HG03060 (cell line): Measurements from ENCODE around the gene NELFCD.
"Not testable (repeated sequence)": the region's sequence is repeated elsewhere in the genome, so short reads cannot be mapped to it uniquely, and the experiment has no call there.

Experiments used
- ATAC-seq: cut with Tn5 transposase; IDR thresholded peaks from one replicate; pipeline ENCODE4 v1.9.1; 2021; ENCODE audit warnings: low read depth, moderate number of reproducible peaks; ENCODE audit not compliant: unreplicated experiment

The NELFCD gene

DNA sequence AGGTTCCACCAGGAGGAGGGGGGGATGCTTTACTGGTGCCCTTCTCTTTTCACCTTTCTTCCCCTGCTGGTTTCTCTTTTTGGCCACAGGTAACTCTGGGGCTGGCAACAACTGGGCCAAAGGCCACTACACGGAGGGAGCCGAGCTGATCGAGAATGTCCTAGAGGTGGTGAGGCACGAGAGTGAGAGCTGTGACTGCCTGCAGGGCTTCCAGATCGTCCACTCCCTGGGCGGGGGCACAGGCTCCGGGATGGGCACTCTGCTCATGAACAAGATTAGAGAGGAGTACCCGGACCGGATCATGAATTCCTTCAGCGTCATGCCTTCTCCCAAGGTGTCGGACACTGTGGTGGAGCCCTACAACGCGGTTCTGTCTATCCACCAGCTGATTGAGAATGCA is 42.6 kb downstream of the NELFCD start:
- no peak for ATAC-seq

DNA sequence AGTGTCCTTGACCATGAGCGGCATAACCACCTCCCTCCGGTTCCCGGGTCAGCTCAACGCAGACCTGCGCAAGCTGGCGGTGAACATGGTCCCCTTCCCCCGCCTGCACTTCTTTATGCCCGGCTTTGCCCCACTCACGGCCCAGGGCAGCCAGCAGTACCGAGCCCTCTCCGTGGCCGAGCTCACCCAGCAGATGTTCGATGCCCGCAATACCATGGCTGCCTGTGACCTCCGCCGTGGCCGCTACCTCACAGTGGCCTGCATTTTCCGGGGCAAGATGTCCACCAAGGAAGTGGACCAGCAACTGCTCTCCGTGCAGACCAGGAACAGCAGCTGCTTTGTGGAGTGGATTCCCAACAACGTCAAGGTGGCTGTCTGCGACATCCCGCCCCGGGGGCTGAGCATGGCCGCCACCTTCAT is 43.1 kb downstream of the NELFCD start:
- no peak for ATAC-seq

DNA sequence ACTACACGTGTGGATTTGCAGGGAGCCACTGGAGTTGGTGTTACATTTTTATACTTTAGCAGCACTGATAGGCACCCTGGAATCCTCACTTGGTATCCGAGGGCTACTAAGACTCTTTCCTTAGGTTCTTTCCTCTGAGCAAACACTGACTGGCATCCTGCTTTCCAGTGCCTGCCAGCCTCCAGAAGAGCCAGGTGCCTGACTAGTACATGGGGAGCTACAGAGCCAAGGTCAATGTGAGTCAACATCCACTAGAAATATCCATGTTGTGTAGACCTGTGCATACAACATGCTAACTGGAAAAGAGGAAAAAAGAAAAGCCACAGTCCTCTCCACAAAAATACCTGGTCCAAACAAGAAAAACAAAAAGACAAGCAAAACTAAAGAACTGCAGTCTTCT is 44.0 kb downstream of the NELFCD start:
- ATAC-seq = no peak

DNA sequence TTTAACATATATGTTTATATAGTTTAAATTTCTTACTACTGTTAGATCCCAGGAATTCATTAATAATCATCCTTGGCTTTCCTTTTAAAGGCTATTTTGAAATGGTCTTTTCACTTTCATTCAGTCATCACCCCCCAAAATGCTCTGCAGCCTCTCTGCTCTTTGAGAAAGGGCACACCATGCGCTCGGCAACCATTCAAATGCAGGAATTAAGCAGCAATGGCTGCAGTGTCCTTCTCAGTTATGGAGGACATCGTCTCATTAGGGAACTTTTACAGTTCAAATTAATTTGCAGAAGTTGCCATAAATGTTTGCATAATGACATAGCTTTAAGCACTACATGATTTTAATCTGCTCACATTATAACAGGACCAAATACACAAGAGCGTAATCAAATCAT is 44.5 kb downstream of the NELFCD start:
- ATAC-seq = no peak

DNA sequence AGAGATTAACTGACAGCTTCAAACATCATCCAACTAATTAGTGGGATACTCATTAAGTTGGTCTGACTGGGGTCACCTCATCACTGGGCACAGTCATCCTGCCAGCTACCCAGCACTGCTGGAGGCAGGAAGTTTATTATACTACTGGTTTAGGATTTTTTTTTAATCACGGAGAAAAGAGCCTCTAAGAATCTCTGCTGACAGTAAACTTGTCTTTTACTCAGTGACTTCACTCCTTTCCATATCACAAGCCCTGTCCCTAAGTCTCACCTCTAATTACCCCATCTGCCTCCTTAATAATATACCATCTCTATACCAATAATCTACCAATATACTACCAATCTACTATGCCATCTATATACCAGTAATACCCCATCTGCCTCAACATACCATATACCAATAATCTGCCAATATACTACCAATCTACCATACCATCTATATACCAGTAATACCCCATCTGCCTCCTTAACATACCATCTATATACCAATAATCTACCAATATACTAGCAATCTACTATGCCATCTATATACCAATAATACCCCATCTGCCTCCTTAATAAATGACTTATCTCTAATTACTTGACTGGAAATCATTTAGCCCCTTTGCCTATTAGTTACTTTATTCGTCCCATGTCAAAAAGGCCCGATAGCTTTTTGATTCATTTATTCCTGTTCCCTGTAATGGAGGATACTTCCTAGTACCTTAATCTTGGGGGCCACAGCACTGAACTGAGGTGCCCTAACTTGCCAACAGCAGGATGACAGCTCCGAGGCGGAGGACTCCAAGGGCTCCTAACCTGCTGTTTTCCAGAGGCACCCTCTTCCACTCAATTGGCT is 46.1 kb downstream of the NELFCD start:
- no peak for ATAC-seq

DNA sequence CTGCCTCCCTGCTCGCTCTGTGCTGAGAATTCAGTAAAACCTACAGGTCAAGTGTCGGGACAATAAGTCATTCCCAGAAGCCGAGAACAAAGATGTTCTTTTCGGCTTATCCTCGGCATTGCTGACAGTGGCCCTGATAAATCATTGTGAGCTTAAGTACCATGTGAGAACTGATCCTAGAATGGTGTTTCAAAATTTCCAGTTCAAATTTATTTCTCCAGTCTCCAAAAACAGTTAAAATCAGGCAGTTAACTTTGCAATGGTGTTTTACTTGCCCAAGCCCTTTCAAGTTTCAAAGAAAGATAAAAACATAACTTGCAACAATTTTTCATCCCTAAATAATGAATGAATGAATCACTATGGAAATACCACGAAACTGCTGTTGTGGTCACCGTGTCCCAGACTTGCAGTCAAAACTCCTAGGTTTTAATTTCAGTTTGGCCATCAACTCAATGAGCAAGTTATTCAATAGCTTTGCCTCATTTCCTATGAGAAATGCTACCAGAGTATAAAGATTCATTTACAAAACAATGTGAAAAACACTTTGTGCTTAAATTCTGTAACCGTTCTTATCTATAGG is 46.8 kb downstream of the NELFCD start:
- no peak for ATAC-seq

DNA sequence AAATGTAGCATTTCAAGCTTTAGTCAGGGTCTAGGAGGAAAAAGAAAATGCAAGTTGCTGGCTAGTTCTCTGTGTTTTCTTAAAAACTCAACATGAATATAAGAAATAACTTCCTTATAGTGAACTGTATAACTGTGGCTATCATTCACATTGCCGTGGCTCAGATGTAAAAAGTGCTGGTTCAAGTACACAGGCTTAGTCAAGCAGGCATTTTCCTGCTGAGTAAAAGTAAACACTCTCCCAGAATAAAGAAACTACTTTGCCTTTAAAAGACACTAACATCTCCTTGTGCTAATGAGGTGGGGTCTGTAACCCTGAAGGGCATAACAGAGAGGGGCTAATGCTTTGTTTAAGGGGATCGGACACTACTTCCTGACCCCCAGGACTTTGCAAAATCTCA is 47.8 kb downstream of the NELFCD start:
- ATAC-seq = no peak

DNA sequence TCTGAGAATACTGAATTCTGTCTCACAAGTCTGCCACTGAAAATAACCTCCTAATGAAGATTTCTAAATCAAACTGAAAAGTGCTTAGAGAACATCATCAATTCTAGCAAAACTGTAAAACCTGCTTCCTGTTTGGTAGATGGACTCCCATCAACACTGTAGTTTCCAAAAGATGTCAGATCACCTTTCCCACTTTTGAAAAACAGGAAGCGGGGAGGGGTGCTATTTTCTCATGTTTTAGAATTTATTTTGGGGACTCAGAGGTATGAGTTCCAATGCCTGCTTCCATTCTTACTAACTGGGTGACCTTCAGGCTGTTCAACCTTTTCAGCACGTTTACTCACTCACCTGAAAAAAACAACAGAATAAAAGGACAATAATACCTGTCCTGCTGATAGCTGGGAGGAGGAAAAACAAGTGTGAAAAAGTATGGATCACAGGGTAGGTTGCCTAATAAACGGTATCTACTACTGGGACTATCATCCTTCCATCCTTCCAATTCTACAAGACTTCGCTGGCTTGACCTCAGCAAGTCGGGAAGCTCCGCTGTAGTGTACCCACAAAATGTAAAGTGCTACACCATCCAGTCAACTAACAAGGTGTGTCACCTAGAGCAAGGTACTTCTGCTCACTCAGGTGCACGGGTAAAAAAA is 50.0 kb downstream of the NELFCD start:
- no peak for ATAC-seq

DNA sequence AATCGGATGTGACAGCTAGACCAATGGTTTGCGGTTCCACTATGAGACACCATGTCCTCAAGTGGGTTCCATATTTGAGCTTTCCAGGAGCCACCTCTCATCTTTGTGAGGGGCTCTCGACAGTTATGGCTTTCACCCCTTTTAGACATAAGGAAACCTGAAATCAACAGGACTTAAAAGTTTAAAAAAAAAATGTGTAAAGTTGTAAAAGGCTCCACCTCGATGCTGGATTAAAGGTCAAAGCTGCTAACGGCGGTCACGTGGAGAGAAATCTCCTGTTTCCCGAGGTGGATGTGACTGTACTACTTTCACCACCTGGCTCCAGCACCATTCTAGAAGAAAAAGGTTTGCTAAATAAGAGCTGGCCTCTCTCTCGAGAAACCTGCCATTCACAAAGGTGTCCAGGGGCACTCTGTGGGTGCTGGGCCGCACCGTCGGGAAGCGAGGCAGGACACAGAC is 50.5 kb downstream of the NELFCD start:
- ATAC-seq = no peak

DNA sequence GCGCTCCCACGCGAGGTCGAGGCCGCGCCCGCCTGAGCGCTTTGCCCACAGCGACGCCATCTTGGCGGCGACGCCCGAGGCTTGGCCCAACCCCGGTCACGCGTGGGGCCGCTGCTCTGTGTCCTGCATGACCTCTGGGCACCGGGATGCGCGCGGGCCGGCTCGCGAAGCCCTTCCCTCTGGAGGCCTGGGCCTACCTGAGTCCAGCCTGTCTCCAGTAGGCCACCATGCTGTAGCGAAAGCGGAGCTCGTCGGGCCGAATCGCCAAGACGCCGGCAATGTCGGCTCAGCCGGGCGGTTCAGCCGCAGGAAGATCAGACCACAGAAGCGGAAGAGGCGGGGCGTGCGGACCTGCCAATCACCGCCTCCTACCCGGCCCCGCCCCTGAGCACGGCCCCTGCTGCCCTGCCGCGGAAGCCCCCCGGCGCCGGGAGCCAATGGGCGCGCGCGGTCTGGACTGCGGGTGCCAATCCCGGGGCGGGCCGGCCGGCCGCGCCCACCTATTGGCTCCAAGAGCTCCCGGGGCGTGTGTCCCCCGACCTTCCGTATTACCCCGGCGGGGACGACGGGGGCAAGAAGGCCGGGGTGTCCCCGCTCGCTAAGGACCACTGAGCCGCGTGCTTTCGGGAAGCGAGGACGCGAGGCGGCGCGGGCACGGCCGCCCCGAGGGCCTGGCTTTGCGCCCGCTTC is 51.1 kb downstream of the NELFCD start, which contains the start of gene ATP5F1E:
TSS of gene ATP5F1E (minus strand) at position 313 of the 690 bp plus-strand sequence. CDS start at position 229, 84 bp downstream.
- no peak for ATAC-seq

DNA sequence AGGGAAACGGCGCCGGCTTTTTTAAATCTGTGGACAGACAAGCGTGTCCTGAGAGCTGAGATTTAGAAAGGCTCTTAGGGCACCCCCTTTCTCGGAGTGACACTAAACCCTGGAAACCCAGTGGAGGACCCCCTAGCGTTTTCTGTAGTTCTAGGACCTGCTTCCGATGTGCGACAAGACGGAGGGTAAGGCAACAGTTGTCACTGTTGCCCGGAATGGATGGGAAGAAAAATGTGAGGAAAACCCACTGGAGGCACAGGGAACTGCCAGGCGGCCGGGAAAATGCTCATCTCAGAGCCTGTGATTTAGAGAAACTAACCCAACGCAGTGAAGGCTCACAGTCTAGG is 51.6 kb downstream of the NELFCD start:
- no peak for ATAC-seq

DNA sequence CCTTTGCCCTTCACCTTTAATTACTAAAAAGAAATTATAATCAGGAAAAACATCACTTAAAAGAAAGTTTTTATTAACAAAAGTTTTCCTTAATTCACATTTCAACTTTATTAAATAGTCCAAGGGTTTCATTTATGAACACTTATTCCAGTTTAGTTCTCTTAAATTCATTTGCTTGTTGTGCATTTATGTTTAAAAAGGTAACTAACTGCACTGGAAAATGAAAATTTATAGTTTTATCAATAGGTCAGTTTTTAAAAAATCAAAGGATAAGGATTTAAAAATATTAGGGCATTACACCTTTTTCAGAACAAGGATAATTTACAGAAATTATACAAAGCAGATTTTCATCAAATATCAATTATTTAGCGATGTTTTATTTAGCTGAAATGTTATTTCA is 52.0 kb downstream of the NELFCD start:
- no peak for ATAC-seq

DNA sequence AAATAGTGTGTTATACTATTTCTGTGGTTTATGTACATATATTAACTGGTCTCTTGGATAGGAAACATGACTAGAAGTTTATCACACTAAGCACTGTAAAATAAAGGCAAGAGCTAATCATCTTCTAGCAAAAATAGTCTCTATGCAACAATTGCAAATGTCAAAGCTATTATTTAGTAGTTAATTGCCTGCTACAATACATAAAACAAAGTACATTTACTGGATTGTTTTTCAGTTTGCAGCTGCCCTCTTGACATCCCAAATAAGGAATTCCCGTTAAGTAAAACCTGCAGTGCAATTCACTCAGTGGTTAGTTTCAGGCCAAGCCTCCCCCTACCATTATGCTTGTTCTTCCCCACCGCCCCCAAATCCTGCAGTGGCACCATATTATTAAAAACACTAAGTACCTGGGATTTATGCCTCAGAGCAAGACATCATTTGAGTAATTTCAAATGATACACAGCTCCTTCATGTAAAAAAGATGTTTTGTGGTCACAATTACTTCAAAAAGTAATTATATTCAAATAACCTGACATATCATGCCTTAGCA is 52.6 kb downstream of the NELFCD start:
- no peak for ATAC-seq

DNA sequence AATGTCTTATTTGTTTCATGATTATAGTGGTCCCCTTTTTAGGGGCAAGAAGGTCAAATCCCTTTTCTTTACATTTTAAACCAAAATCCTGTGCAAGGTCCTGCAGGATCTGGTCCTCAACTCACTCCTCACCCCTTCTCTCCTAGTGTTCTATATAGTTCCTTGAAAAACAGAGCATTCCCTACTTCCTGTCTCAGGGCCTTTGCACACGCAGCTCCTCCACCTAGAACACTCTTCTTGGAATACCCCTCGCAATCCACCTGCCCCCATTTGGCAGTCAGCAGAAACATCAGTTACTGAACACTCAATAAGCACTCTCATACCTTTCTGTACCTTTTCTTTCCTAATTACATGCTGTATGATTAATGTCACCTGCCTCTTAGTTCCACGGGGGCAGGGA is 54.3 kb downstream of the NELFCD start:
- no peak for ATAC-seq

DNA sequence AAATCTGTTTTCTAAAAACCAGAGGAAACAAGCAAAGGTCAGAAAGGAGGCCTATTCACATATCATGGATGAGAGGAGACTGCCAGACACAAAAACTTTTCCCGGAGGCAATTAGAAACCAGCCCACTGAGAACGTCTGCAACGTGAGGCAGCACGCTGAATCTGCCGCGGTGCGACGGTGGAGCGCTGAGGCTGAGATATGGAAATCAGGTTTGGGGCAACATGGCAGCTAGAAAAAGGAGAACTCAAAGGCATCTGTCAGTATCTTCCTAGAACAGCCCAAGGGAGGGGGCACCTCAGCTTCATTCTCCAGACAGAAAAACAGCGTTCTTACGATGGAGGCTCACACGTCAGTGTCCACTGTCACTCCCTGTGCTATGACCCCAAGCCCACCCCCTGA is 56.3 kb downstream of the NELFCD start:
- no peak for ATAC-seq

DNA sequence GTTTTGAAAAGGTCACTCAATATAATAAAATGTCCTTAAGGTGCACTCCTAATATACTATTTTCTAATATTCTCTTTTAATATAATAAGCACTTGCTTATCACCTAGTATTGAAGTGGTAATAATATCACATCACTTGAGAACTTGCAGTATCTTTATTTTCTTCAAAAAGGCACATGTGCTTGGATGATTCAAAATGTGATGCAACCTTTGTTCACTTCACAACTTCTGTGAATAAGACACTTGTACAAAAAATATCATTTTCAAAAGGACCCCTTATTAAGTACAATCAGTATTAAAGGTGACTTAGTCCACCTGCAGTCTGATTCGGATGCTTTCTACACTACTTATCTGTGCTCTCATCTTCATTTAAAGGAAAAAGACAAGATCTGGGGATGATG is 58.2 kb downstream of the NELFCD start:
- no peak for ATAC-seq

DNA sequence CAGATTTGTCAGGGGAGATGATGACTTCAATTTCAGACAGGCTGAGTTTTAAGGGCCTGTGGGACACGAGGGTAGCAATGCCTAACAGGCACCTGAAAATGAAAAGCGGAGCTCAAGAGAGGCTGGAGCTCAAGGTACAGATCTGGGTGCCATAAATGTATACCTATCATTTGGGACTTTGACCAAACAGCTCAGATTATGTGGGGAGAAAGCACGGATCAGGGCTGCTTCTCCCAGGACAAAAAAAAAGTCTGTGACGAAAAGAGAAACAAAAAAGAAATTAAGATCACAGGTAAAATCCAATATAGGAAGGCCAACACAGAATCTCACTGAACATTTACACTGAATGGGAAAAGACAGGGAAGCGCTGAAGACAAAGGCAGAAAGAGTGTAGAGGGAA is 59.6 kb downstream of the NELFCD start:
- no peak for ATAC-seq

DNA sequence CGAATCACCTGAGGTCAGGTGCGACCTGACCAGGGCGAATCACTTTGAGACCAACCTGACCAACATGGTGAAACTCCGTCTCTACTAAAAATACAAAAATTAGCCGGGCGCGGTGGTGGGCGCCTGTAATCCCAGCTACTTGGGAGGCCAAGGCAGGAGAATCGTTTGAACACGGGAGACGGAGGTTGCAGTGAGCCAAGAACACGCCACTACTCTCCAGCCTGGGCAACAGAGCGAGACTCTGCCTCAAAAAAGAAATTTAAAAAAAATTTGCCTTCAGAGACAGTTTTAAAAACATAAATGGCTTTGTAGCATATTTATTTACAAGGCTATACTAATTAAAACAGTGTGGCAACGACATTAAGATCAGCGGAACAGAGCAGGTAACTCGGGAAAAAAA is 60.4 kb downstream of the NELFCD start:
- ATAC-seq = not testable (repeated sequence)

DNA sequence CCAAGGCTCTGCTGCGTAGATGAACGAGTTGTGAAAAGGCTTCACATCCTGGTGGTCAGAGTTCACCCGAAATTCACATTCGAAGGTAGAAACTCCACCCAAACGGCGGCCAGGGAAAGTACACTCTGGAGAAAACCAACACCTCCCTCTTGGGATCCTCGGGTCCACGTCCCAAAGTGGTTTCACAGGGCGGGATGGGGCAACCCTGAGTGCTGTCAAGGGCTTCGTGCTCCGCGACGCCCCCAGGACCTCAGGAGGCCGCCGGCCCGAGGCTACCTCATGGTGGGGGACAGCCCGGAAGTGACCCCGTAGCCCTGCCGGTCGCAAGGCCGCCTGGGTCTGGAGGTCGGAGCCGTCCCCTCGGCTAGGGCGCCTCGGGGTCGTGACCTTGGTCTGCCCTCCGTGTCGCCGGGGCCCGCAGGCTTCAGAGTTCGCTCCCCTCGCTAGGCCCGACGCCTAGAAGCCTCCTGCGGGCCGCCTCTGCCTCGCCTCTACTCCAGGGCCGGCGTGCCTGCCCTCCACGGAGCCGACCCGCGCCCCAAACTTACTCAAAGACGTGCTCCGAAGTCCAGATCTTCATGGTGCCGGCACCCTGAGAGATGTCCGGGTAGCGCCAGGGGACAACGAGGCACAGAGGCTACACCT is 61.2 kb downstream of the NELFCD start, which contains the start of gene PRELID3B:
TSS of gene PRELID3B (minus strand) at position 636 of the 645 bp plus-strand sequence. CDS start at position 580, 56 bp downstream.
- ATAC-seq = peak; percentile 8
